Retina (tissue), 1 donor: ENCODE results near the gene AIP.
"Not testable (repeated sequence)": the region's sequence is repeated elsewhere in the genome, so short reads cannot be mapped to it uniquely, and the experiment has no call there.

Experiments used
- DNase-seq: peaks from one replicate; pipeline ENCODE4 v3.0.0-alpha.2; 2016

Gene AIP

DNA sequence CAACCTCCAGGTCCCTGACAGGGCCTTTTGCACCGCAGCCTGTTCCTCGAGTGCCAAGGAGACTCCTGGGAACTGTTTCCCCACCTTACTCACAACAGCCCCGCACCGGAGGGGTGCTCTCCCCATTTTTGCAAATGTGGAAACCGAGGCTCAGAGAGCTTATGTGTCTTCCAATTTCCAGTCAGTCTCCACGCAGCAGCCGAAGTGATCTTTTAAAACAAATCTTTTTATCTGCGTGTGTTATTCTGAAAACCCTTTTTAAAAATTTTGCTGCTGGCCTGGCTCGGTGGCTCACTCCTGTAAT, 13.4 kb upstream of the AIP start:
- DNase-seq: no peak

GRCh38 chr11:67470337-67471002, 12.4 kb upstream of the AIP start:
- DNase-seq: no peak

GRCh38 chr11:67472882-67473281, 9.9 kb upstream of the AIP start:
- no peak for DNase-seq

GRCh38 chr11:67476692-67477091, 6.1 kb upstream of the AIP start:
- DNase-seq: not testable (repeated sequence)

DNA sequence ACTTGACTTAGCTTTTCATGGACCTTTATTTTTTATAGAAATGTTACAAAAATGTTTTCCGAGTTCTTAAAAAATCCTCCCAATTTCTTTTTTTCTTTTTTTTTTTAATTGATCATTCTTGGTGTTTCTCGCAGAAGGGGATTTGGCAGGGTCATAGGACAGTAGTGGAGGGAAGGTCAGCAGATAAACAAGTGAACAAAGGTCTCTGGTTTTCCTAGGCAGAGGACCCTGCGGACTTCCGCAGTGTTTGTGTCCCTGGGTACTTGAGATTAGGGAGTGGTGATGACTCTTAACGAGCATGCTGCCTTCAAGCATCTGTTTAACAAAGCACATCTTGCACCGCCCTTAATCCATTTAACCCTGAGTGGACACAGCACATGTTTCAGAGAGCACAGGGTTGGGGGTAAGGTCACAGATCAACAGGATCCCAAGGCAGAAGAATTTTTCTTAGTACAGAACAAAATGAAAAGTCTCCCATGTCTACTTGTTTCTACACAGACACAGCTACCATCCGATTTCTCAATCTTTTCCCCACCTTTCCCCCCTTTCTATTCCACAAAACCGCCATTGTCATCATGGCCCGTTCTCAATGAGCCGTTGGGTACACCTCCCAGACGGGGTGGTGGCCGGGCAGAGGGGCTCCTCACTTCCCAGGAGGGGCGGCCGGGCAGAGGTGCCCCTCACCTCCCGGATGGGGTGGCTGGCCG, 5.3 kb upstream of the AIP start:
- not testable (repeated sequence) for DNase-seq

DNA sequence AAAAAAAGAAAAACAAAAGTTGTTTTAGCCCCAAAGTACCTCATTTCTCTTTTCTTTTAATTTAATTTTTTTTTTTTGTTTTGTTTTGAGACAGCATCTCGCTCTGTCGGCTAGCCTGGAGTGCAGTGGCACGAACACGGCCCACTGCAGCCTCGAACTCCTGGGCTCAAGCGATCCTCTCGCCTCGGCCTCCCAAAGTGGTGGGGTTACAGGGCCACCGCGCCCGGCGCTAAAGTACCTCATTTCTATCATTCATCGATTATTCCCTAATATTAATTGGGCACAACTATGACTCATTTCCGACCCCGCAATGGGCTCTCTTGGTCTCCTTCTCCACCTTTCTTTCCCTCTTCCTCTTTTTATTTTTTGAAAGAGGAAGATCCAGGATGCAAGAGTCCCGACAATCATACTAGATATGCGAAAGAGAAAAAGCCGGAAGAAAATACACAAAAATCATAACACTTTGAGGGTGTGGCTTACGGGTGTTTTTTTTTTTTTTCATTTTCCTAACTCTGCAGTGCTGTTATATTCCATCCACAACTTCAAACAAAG, 475 bp upstream of the AIP start:
- DNase-seq: peak; percentile 18

DNA sequence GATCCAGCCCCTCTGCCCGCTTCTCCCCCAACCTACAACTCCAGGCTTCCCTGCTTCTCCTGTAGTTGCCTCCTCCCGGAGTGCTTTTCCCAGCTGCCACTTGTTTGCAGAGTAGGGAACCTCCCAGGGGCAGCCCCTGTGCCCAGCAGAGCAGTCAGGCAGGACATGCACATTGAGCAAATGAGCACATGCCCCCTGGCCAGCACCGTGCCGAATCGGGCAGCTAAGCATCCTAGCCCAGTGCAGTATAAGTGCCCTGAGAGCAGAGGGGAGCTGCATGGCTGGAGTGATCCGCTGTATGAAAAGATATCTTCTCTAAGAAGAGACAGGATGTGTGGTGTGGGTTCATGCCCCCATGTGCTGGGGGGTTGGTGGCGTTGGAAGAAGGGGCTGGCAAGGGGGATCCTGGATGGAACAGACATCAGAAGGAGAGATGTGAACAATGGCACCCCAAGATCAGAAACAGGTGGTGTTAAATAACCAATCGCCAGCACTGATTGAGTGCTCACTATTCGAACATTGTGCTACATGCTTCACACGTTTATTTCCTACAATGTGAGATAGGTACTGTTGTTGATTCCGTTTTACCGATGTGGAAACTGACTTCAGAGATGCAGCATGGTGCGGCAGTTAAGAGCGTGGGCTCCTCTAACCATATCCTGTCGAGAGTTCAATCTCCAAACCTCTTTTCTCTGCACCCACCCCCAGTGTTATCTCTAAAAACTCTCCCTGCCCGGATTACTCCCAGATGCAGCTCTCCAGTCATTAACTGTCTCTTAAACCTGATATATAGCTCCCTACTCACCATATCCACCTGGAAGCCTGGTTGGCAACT, 1.2 kb downstream of the AIP start:
- no peak for DNase-seq

GRCh38 chr11:67484847-67485311, 2.1 kb downstream of the AIP start:
- DNase-seq: no peak

GRCh38 chr11:67485873-67486361, 3.1 kb downstream of the AIP start:
- DNase-seq: not testable (repeated sequence)

GRCh38 chr11:67486481-67487195, 3.8 kb downstream of the AIP start:
- no peak for DNase-seq

GRCh38 chr11:67489203-67489884, 6.5 kb downstream of the AIP start:
- DNase-seq: no peak

GRCh38 chr11:67489885-67490726, 7.3 kb downstream of the AIP start:
- DNase-seq: peak; percentile 23

DNA sequence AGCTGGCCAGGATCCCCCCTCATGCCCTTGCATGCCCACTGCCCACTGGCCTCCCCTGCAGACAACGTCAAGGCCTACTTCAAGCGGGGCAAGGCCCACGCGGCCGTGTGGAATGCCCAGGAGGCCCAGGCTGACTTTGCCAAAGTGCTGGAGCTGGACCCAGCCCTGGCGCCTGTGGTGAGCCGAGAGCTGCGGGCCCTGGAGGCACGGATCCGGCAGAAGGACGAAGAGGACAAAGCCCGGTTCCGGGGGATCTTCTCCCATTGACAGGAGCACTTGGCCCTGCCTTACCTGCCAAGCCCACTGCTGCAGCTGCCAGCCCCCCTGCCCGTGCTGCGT, 7.9 kb downstream of the AIP start:
- peak; percentile 35 for DNase-seq

- DNase-seq: no peak
Observed at GRCh38 chr11:67491276-67492068, 8.6 kb downstream of the AIP start.

DNA sequence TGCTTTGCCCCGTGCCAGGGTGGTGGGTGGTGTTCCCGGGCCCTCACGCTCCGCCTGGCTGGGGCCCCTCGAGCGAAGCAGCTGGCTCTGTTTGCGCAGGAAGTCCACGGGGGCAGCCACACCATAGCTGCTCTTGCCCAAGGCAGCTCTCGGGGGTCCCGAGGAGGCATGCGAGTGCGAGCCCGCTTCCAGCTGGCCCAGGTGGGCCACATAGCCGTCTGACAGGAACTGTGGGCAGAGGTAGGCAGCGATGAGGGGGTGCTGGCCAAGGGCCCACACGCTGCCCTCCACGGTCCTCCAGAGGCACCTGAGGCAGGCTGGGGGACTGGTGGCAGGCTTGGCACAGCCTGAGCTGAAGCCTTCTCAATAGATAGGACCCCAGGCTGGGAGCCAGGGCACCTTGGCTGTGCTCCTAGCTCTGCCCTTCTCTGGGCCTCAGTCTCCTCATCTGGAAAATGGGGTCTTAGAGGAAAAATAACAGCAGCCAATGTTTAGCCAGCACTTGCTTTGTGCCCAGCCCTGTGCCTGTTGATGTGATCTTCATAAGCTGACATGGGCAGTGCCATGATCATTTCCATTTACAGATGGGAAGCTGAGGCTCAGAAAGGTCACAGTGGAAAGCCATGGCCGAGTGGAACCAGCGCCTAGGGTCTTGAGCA, 9.4 kb downstream of the AIP start:
- DNase-seq: no peak

DNA sequence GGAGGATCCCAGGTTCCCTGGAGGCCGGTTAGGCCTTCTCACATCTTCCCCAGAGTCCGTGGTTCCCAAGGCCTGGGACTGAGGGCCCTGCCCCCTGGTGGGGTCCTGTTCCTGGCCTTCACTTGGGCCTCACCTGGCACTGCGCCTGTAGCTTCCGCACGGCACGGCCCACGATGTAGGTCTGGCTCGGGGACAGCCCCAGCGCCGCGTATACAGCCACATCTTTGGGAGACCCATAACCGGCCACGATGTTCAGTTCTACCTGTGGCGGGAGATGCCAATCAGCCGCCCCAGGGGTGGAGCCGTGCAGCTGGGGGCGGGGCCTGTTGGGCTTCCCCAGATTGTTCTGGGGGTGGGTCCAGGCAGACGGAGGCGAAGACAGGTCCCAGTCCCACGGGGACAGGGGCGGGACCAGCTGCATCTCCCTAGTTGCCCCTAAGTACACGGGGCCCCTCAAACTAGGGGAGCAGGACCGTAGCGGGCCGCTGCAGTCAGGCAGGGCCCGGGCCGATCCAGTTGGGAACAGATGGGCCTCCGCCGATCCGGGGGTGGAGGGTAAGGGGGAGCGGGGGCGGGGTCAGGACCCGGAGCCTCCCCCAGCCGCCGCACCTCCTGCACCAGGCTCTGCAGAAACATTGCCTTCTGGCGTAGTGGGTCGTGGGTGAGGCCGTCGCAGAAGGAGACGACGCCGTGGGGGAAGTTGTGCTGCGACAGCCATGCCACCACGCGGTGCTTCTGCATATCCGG, 10.1 kb downstream of the AIP start:
- no peak for DNase-seq

DNA sequence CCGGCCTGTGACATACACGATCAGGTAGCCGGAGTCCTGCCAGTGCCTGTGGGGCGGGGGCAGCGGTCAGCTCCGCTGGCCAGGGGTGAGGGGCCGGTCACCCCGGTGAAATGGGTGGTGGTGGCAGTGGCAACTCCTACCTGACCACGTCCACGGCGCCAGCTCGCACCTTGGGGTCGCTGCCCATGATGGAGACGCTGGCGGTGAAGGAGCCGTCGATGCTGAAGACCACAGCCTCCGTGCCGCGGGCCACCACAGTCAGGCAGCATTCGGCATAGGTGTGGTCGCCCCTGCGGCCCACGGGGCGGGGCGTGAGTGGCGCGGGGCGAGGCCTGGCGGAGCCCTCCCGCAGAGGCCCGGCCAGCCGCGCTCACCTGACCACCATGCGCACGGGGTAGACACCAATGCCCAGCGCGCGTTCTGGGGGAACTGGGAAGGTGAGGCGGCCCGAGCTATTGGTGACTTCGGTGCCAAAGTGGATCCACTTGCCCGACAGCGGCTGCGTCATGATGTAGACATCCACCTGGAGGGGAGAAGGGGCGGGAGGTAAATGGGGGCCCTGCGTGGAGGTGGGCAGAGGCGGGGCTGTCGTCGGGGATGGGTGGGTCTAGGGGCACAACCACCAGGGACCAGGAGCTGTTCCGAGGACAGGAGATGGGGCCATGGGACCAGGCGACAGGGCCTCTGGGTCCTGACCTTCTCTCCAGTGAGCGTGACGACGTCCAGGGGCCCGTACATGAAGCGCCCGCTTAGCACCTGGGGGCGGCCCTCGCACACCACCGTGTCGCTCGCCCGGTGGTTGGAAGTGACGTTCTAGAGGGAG, 10.9 kb downstream of the AIP start:
- no peak for DNase-seq
